ENCODE measurements around the gene ATG3.
"Not testable (repeated sequence)": the region's sequence is repeated elsewhere in the genome, so short reads cannot be mapped to it uniquely, and the experiment has no call there.

ATG3 gene

GRCh38 chr3:112546216-112546759 lies 15.5 kb downstream of the ATG3 start:
- Mint-ChIP-seq H3K4me3 (no peak overlapping the region), H3K4me1 (peaks cover 1 to 4% of the 10 kb centered on the region in 2 donors), H3K9me3 (no peaks in the 10 kb centered on the region), H3K36me3 (peaks cover 17 to 30% of the 10 kb centered on the region in 2 donors), H3K27ac (no peak overlapping the region), H3K27me3 (no peaks in the 10 kb centered on the region)
- DNase-seq (no peak), ATAC-seq (replicated peaks) (no peak)

- DNase-seq, result no peak
- Mint-ChIP-seq H3K9me3 (peaks cover 0 to 2% of the 10 kb centered on the region in 2 donors), H3K36me3 (peaks cover 39 to 56% of the 10 kb centered on the region in 2 donors), H3K27ac (peak overlapping the region; percentile 57), H3K4me1 (peaks cover 14 to 21% of the 10 kb centered on the region in 2 donors), H3K4me3 (no peak overlapping the region), H3K27me3 (no peaks in the 10 kb centered on the region)
- ATAC-seq (replicated peaks), result peak; percentile 93 to 97
Measured at GRCh38 chr3:112539825-112540650, 21.7 kb downstream of the ATG3 start.

- H3K27me3 Mint-ChIP-seq, result no peaks in the 10 kb centered on the region
- H3K4me1 Mint-ChIP-seq, result peaks cover 0 to 5% of the 10 kb centered on the region in 2 donors
- DNase-seq, result no peak
- peaks cover 25 to 39% of the 10 kb centered on the region in 2 donors for H3K36me3 Mint-ChIP-seq
- peak in 1 of 2 donors; percentile 29 for ATAC-seq (replicated peaks)
- H3K27ac Mint-ChIP-seq, result no peak overlapping the region
- no peak overlapping the region for H3K4me3 Mint-ChIP-seq
- no peaks in the 10 kb centered on the region for H3K9me3 Mint-ChIP-seq
Measured at GRCh38 chr3:112531358-112531781, 30.4 kb downstream of the ATG3 start.

- Mint-ChIP-seq H3K4me3 (no peak overlapping the region), H3K9me3 (no peaks in the 10 kb centered on the region), H3K4me1 (peaks cover 0 to 5% of the 10 kb centered on the region in 2 donors), H3K27me3 (no peaks in the 10 kb centered on the region), H3K36me3 (peaks cover 22 to 33% of the 10 kb centered on the region in 2 donors), H3K27ac (no peak overlapping the region)
- DNase-seq (no peak), ATAC-seq (replicated peaks) (no peak)
Measured at GRCh38 chr3:112530573-112530972, 31.2 kb downstream of the ATG3 start.

- not testable (repeated sequence) for DNase-seq; H3K9me3 Mint-ChIP-seq; H3K27ac Mint-ChIP-seq; H3K27me3 Mint-ChIP-seq; H3K4me3 Mint-ChIP-seq; ATAC-seq (replicated peaks)
- H3K36me3 Mint-ChIP-seq, result peaks cover 18 to 38% of the 10 kb centered on the region in 2 donors
- H3K4me1 Mint-ChIP-seq, result peaks cover 4 to 17% of the 10 kb centered on the region in 2 donors
Measured at GRCh38 chr3:112524127-112524526, 37.6 kb downstream of the ATG3 start.

- Mint-ChIP-seq H3K27ac (peak overlapping the region; percentile 90), H3K4me1 (peaks cover 7 to 20% of the 10 kb centered on the region in 2 donors), H3K9me3 (peaks cover 2 to 3% of the 10 kb centered on the region in 2 donors), H3K36me3 (peaks cover 22 to 42% of the 10 kb centered on the region in 2 donors), H3K4me3 (no peak overlapping the region), H3K27me3 (no peaks in the 10 kb centered on the region)
- ATAC-seq (replicated peaks), result peak; percentile 76 to 82
- DNase-seq, result no peak
Measured at GRCh38 chr3:112519424-112520001, 42.2 kb downstream of the ATG3 start.

- H3K27me3 Mint-ChIP-seq, H3K9me3 Mint-ChIP-seq, H3K4me3 Mint-ChIP-seq, DNase-seq: not testable (repeated sequence)
- peaks cover 18 to 37% of the 10 kb centered on the region in 2 donors for H3K36me3 Mint-ChIP-seq
- peak overlapping the region; percentile 90 for H3K27ac Mint-ChIP-seq
- ATAC-seq (replicated peaks), result peak; percentile 40 to 47
- H3K4me1 Mint-ChIP-seq, result peaks cover 6 to 22% of the 10 kb centered on the region in 2 donors
Measured at GRCh38 chr3:112518970-112519369, 42.8 kb downstream of the ATG3 start.

GRCh38 chr3:112514527-112515128 lies 47.1 kb downstream of the ATG3 start:
- ATAC-seq (replicated peaks) (peak; percentile 99), DNase-seq (no peak)
- H3K27me3 Mint-ChIP-seq, result no peaks in the 10 kb centered on the region
- peaks cover 2 to 3% of the 10 kb centered on the region in 2 donors for H3K9me3 Mint-ChIP-seq
- H3K36me3 Mint-ChIP-seq, result peaks cover 12 to 23% of the 10 kb centered on the region in 2 donors
- H3K4me3 Mint-ChIP-seq, result peak overlapping the region; percentile 29 to 32
- peak overlapping the region; percentile 69 for H3K27ac Mint-ChIP-seq
- H3K4me1 Mint-ChIP-seq, result peaks cover 6 to 23% of the 10 kb centered on the region in 2 donors

- Mint-ChIP-seq H3K27me3 (no peaks in the 10 kb centered on the region), H3K36me3 (peaks cover 13 to 22% of the 10 kb centered on the region in 2 donors), H3K4me3 (no peak overlapping the region), H3K9me3 (peaks cover 4 to 5% of the 10 kb centered on the region in 2 donors), H3K4me1 (peaks cover 14 to 34% of the 10 kb centered on the region in 2 donors), H3K27ac (no peak overlapping the region)
- DNase-seq (no peak), ATAC-seq (replicated peaks) (no peak)
Measured at GRCh38 chr3:112512320-112512719, 49.4 kb downstream of the ATG3 start.

GRCh38 chr3:112508860-112509259 lies 52.9 kb downstream of the ATG3 start:
- Mint-ChIP-seq H3K4me3 (peak overlapping the region; percentile 71 to 75), H3K27ac (peak overlapping the region; percentile 96), H3K9me3 (peaks cover 4 to 5% of the 10 kb centered on the region in 2 donors), H3K27me3 (no peaks in the 10 kb centered on the region), H3K36me3 (peaks cover 10 to 14% of the 10 kb centered on the region in 2 donors), H3K4me1 (peaks cover 38 to 62% of the 10 kb centered on the region in 2 donors)
- ATAC-seq (replicated peaks), result peak; percentile 53 to 56
- no peak for DNase-seq

- peaks cover 4 to 5% of the 10 kb centered on the region in 2 donors for H3K9me3 Mint-ChIP-seq
- peaks cover 44 to 68% of the 10 kb centered on the region in 2 donors for H3K4me1 Mint-ChIP-seq
- H3K27me3 Mint-ChIP-seq, result no peaks in the 10 kb centered on the region
- H3K4me3 Mint-ChIP-seq, result peak overlapping the region; percentile 33 to 50
- DNase-seq (no peak), ATAC-seq (replicated peaks) (no peak)
- peak overlapping the region; percentile 86 for H3K27ac Mint-ChIP-seq
- peaks cover 10 to 14% of the 10 kb centered on the region in 2 donors for H3K36me3 Mint-ChIP-seq
Measured at GRCh38 chr3:112508261-112508660, 53.5 kb downstream of the ATG3 start.

- H3K36me3 Mint-ChIP-seq, result peaks cover 5 to 11% of the 10 kb centered on the region in 2 donors
- peak overlapping the region; percentile 91 for H3K27ac Mint-ChIP-seq
- H3K4me1 Mint-ChIP-seq, result peaks cover 52 to 81% of the 10 kb centered on the region in 2 donors
- DNase-seq (no peak), ATAC-seq (replicated peaks) (peak; percentile 66 to 72)
- no peak overlapping the region for H3K4me3 Mint-ChIP-seq
- H3K9me3 Mint-ChIP-seq, result peaks cover 4 to 5% of the 10 kb centered on the region in 2 donors
- H3K27me3 Mint-ChIP-seq, result no peaks in the 10 kb centered on the region
Measured at GRCh38 chr3:112505907-112506306, 55.9 kb downstream of the ATG3 start.

- ATAC-seq (replicated peaks), result peak; percentile 35 to 49
- peaks cover 62 to 86% of the 10 kb centered on the region in 2 donors for H3K4me1 Mint-ChIP-seq
Measured at GRCh38 chr3:112504123-112504522, 57.6 kb downstream of the ATG3 start.

More at GRCh38 chr3:112504123-112504522, 57.6 kb downstream of the ATG3 start:
- H3K36me3 Mint-ChIP-seq, result peaks cover 3 to 11% of the 10 kb centered on the region in 2 donors
- no peak for DNase-seq
- H3K9me3 Mint-ChIP-seq, result peaks cover 4 to 5% of the 10 kb centered on the region in 2 donors
- no peaks in the 10 kb centered on the region for H3K27me3 Mint-ChIP-seq
- peak overlapping the region; percentile 24 to 44 for H3K4me3 Mint-ChIP-seq
- H3K27ac Mint-ChIP-seq, result peak overlapping the region; percentile 86

All from stimulated activated naive B cell treated with anti-CD40 and anti-IgM and Interleukin-4, amounts not matched to agents 10 μg/mL and 1 μg/mL and 100 μg/mL, for 72 hours (primary cell).